MM.1S (cell line): ENCODE data around the gene AFAP1.

Experiments
- DNase-seq: peaks from one replicate; pipeline ENCODE4 v3.0.0-alpha.2; 2015
- H2AFZ ChIP-seq: fragments of 300-600 bp; sonication (generic); 2 replicates; pipeline ENCODE4 v1.6.0; 2016; ENCODE audit warnings: antibody characterized with exemption, low read length
- H3F3A ChIP-seq: fragments of 300-600 bp; sonication (generic); 2 replicates; pipeline ENCODE4 v1.6.1; 2016; ENCODE audit warnings: mild to moderate bottlenecking, antibody characterized with exemption, low read length, moderate library complexity, mixed read lengths; ENCODE audit not compliant: insufficient read depth
- H3K27ac ChIP-seq: fragments of 300-600 bp; sonication (generic); 2 replicates; pipeline ENCODE4 v1.5.1; 2016; ENCODE audit warnings: mild to moderate bottlenecking, low read length
- H3K27me3 ChIP-seq: fragments of 300-600 bp; sonication (generic); replicated peaks from 2 replicates; pipeline ENCODE4 v1.6.0; 2016; ENCODE audit warnings: low read length; ENCODE audit not compliant: insufficient read depth
- H3K36me3 ChIP-seq: fragments of 300-600 bp; sonication (generic); replicated peaks from 2 replicates; pipeline ENCODE4 v1.6.1; 2016; ENCODE audit warnings: mild to moderate bottlenecking, low read length, mixed read lengths; ENCODE audit not compliant: insufficient read depth
- H3K4me1 ChIP-seq: fragments of 300-600 bp; sonication (generic); 2 replicates; pipeline ENCODE4 v1.6.1; 2016; ENCODE audit warnings: low read length, mixed read lengths
- H3K4me2 ChIP-seq: fragments of 300-600 bp; sonication (generic); 2 replicates; pipeline ENCODE4 v1.6.0; 2016; ENCODE audit warnings: low read depth, low read length
- H3K4me3 ChIP-seq: fragments of 300-600 bp; sonication (generic); 2 replicates; pipeline ENCODE4 v1.5.1; 2016; ENCODE audit warnings: low read length, mixed read lengths
- H3K79me2 ChIP-seq: fragments of 300-600 bp; sonication (generic); 2 replicates; pipeline ENCODE4 v1.6.1; 2016; ENCODE audit warnings: mixed run types, low read length, mixed read lengths
- H3K9ac ChIP-seq: fragments of 300-600 bp; sonication (generic); 2 replicates; pipeline ENCODE4 v1.6.1; 2016; ENCODE audit warnings: low read length, mixed read lengths
- H3K9me2 ChIP-seq: fragments of 300-600 bp; sonication (generic); replicated peaks from 2 replicates; pipeline ENCODE4 v1.6.1; 2016; ENCODE audit warnings: mild to moderate bottlenecking, low read length, mixed read lengths; ENCODE audit not compliant: insufficient read depth
- H3K9me3 ChIP-seq: fragments of 300-600 bp; sonication (generic); replicated peaks from 2 replicates; pipeline ENCODE4 v1.6.1; 2016; ENCODE audit warnings: mild to moderate bottlenecking, low read length, mixed read lengths; ENCODE audit not compliant: insufficient read depth
- H4K20me1 ChIP-seq: fragments of 300-600 bp; sonication (generic); 2 replicates; pipeline ENCODE4 v1.6.1; 2016; ENCODE audit warnings: mild to moderate bottlenecking, low read length, moderate library complexity, mixed read lengths; ENCODE audit not compliant: insufficient read depth
- CTCF ChIP-seq: fragments of 300-600 bp; sonication (generic); IDR thresholded peaks from 2 replicates; pipeline ENCODE4 v1.5.1; 2016; ENCODE audit warnings: antibody characterized with exemption, low read length, mixed read lengths
- EZH2 ChIP-seq: fragments of 300-600 bp; sonication (generic); optimal IDR thresholded peaks from 2 replicates; pipeline ENCODE3; 2017; ENCODE audit warnings: low read depth, mild to moderate bottlenecking, antibody characterized with exemption, low read length, mixed read lengths
- EZH2phosphoT487 ChIP-seq: fragments of 300-600 bp; sonication (generic); IDR thresholded peaks from 2 replicates; pipeline ENCODE4 v1.6.1; 2018; ENCODE audit warnings: antibody characterized with exemption, low read length

AFAP1 gene

GRCh38 chr4:7826176-7826908, 113.3 kb downstream of the AFAP1 start:
- Histone ChIP-seq H3K4me2 (no peak overlapping the region), H3K79me2 (no peaks in the 10 kb centered on the region), H3K27me3 (peaks cover 53% of the 10 kb centered on the region), H3F3A (peaks cover 13% of the 10 kb centered on the region), H3K9ac (no peak overlapping the region), H3K4me1 (peaks cover 29% of the 10 kb centered on the region; the same call in 1 of the 2 replicates), H3K4me3 (no peak overlapping the region), H3K9me2 (no peaks in the 10 kb centered on the region), H4K20me1 (no peaks in the 10 kb centered on the region), H3K27ac (no peak overlapping the region), H2AFZ (no peak overlapping the region), H3K9me3 (no peaks in the 10 kb centered on the region), H3K36me3 (no peaks in the 10 kb centered on the region)
- no peak for DNase-seq
- TF ChIP-seq EZH2phosphoT487 (no peak), CTCF (no peak), EZH2 (no peak)

GRCh38 chr4:7824218-7824617, 115.4 kb downstream of the AFAP1 start:
- no peak overlapping the region for H3K9ac ChIP-seq
- no peak for DNase-seq
- H3K79me2 ChIP-seq: no peaks in the 10 kb centered on the region
- H3K9me2 ChIP-seq: no peaks in the 10 kb centered on the region
- no peaks in the 10 kb centered on the region for H3K9me3 ChIP-seq
- no peaks in the 10 kb centered on the region for H3K36me3 ChIP-seq
- H3F3A ChIP-seq: peaks cover 5% of the 10 kb centered on the region; the same call in 1 of the 2 replicates
- TF ChIP-seq EZH2phosphoT487: no peak
- no peak for TF ChIP-seq CTCF
- TF ChIP-seq EZH2: no peak
- H3K27me3 ChIP-seq: peaks cover 73% of the 10 kb centered on the region
- no peak overlapping the region for H2AFZ ChIP-seq
- 0 out of 2 replicates have a peak, but pooled peaks cover 17% of the 10 kb centered on the region for H3K4me1 ChIP-seq
- H3K4me2 ChIP-seq: no peak overlapping the region
- H3K27ac ChIP-seq: no peak overlapping the region
- H3K4me3 ChIP-seq: no peak overlapping the region
- H4K20me1 ChIP-seq: no peaks in the 10 kb centered on the region

GRCh38 chr4:7823416-7823824, 116.2 kb downstream of the AFAP1 start:
- no peaks in the 10 kb centered on the region for H4K20me1 ChIP-seq
- no peaks in the 10 kb centered on the region for H3K9me2 ChIP-seq
- no peak for DNase-seq
- peaks cover 4% of the 10 kb centered on the region; the same call in 1 of the 2 replicates for H3F3A ChIP-seq
- TF ChIP-seq CTCF: no peak
- no peak for TF ChIP-seq EZH2phosphoT487
- no peak for TF ChIP-seq EZH2
- H3K4me1 ChIP-seq: 0 out of 2 replicates have a peak, but pooled peaks cover 9% of the 10 kb centered on the region
- no peaks in the 10 kb centered on the region for H3K36me3 ChIP-seq
- H3K27me3 ChIP-seq: peaks cover 81% of the 10 kb centered on the region
- H3K9me3 ChIP-seq: no peaks in the 10 kb centered on the region
- no peak overlapping the region for H3K9ac ChIP-seq
- no peak overlapping the region for H3K27ac ChIP-seq
- H2AFZ ChIP-seq: no peak overlapping the region
- no peak overlapping the region for H3K4me3 ChIP-seq
- no peak overlapping the region for H3K4me2 ChIP-seq
- H3K79me2 ChIP-seq: no peaks in the 10 kb centered on the region
